ENCODE data around the gene ALX1. TPM values are rescaled to one million over a fixed set of nuclear protein-coding genes. Genes with fewer than 3 reads are reported as not detected.

The ALX1 gene
- total RNA-seq, 1 experiment from 2014 or later, result not detected

DNA sequence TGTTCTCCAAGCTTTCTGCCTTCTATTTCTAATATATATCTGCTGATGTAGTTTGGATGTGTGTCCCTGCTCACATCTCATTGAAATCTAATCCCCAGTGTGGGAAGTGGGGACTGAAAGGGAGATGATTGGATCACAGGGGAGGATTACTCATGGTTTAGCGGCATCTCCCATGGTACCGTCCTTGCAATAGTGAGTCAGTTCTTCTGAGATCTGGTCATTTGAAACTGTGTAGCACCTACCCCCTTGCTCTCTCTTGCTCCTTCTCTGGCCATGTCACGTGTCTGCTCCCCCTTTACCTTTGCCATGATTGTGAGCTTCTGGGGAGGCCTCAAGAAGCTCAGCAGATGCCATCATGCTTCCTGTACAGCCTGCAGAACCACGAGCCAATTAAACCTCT lies 26.2 kb upstream of the ALX1 start:
- H3K9me3 ChIP-seq (ENCODE audit: low read length), result no peaks in the 10 kb centered on the region
- TF ChIP-seq EZH2 (IDR thresholded peaks at IDR 0.05; ENCODE audit: low read length, unreplicated experiment) (no peak), EZH2phosphoT487 (IDR thresholded peaks at IDR 0.05; ENCODE audit: borderline replicate concordance, low read length) (no peak)
- TF ChIP-seq, protein P1, sequence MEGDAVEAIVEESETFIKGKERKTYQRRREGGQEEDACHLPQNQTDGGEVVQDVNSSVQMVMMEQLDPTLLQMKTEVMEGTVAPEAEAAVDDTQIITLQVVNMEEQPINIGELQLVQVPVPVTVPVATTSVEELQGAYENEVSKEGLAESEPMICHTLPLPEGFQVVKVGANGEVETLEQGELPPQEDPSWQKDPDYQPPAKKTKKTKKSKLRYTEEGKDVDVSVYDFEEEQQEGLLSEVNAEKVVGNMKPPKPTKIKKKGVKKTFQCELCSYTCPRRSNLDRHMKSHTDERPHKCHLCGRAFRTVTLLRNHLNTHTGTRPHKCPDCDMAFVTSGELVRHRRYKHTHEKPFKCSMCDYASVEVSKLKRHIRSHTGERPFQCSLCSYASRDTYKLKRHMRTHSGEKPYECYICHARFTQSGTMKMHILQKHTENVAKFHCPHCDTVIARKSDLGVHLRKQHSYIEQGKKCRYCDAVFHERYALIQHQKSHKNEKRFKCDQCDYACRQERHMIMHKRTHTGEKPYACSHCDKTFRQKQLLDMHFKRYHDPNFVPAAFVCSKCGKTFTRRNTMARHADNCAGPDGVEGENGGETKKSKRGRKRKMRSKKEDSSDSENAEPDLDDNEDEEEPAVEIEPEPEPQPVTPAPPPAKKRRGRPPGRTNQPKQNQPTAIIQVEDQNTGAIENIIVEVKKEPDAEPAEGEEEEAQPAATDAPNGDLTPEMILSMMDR (conservative IDR thresholded peaks at IDR 0.05; ENCODE audit: low read depth, low read length), result no peak
- H3F3A ChIP-seq (ENCODE audit: low read length, unreplicated experiment), result no peaks in the 10 kb centered on the region
- intact Hi-C loops (cut with micrococcal nuclease), result no loop called here
- H3K4me1 ChIP-seq (ENCODE audit: insufficient read depth, low read length), result no peaks in the 10 kb centered on the region
- H3K9me2 ChIP-seq (replicated peaks; ENCODE audit: low read length), result no peaks in the 10 kb centered on the region
- H3K79me2 ChIP-seq (ENCODE audit: low read length), result no peaks in the 10 kb centered on the region
- no TSS peak for BruUV-seq (replicated peaks)
- DNase-seq (peak; percentile 13), ATAC-seq (no peak)
- no peak overlapping the region for H3K27ac ChIP-seq (ENCODE audit: low read length)
- no peaks in the 10 kb centered on the region for H3K27me3 ChIP-seq (ENCODE audit: low read length)
- H4K20me1 ChIP-seq (ENCODE audit: low read length), result no peaks in the 10 kb centered on the region
- no peak overlapping the region for H3K4me2 ChIP-seq (ENCODE audit: low read length)
- no peak overlapping the region for H2AFZ ChIP-seq (ENCODE audit: low read length)
- no peak overlapping the region for H3K4me3 ChIP-seq (ENCODE audit: low read length)
- H3K9ac ChIP-seq (ENCODE audit: low read length), result no peak overlapping the region
- H3K36me3 ChIP-seq (ENCODE audit: low read depth, low read length), result no peaks in the 10 kb centered on the region
- ChIA-PET POLR2A (ENCODE audit: unreplicated experiment) (no interaction called here), CTCF (no interaction called here)

- no TSS peak for BruUV-seq (replicated peaks)
- POLR2A ChIA-PET (ENCODE audit: unreplicated experiment), result no interaction called here
Observed at GRCh38 chr12:85257671-85258070, 22.3 kb upstream of the ALX1 start.

DNA sequence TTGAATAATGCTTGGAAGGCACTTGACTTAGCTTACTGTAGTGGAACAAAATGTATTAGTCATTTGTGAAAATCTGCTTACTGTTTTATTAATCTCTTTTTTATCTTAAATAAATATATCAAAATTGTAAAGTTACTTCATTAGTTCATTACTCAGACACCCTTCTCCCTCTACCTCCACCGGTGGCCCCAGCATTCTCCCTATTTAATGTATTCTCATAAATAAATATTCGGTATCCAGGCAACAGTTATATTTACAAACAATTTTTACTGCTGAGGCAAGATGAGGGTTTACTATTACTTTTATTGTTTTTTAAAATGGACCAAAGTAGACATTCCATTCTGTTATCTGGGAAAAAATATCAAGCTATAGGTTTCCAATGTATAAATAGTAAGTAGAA lies 19.6 kb upstream of the ALX1 start:
- Histone ChIP-seq H4K20me1 (ENCODE audit: low read length) (no peaks in the 10 kb centered on the region), H3K4me3 (ENCODE audit: low read length) (no peak overlapping the region), H3K9me3 (ENCODE audit: low read length) (no peaks in the 10 kb centered on the region), H3K9me2 (replicated peaks; ENCODE audit: low read length) (no peaks in the 10 kb centered on the region), H3K27ac (ENCODE audit: low read length) (no peak overlapping the region), H3K9ac (ENCODE audit: low read length) (no peak overlapping the region), H3F3A (ENCODE audit: low read length, unreplicated experiment) (no peaks in the 10 kb centered on the region), H3K4me2 (ENCODE audit: low read length) (no peak overlapping the region), H3K4me1 (ENCODE audit: insufficient read depth, low read length) (no peaks in the 10 kb centered on the region), H3K27me3 (ENCODE audit: low read length) (0 out of 2 replicates have a peak, but pooled peaks cover 3% of the 10 kb centered on the region), H3K79me2 (ENCODE audit: low read length) (no peaks in the 10 kb centered on the region), H2AFZ (ENCODE audit: low read length) (no peak overlapping the region), H3K36me3 (ENCODE audit: low read depth, low read length) (no peaks in the 10 kb centered on the region)
- intact Hi-C loops (cut with micrococcal nuclease), result no loop called here
- ATAC-seq, result no peak; the same call in 1 of the 2 replicates
- BruUV-seq (replicated peaks), result no TSS peak
- ChIA-PET CTCF (no interaction called here), POLR2A (ENCODE audit: unreplicated experiment) (interaction anchor here (0.6 kb wide), 1 partner anchor 164 kb away, joined by 7 read pairs; no protein-coding TSS in a partner anchor)
- TF ChIP-seq, protein P1 (conservative IDR thresholded peaks at IDR 0.05; ENCODE audit: low read depth, low read length), result no peak
- TF ChIP-seq EZH2 (IDR thresholded peaks at IDR 0.05; ENCODE audit: low read length, unreplicated experiment), result no peak
- TF ChIP-seq EZH2phosphoT487 (IDR thresholded peaks at IDR 0.05; ENCODE audit: borderline replicate concordance, low read length), result no peak
- DNase-seq, result no peak

More at GRCh38 chr12:85257671-85258070, 22.3 kb upstream of the ALX1 start:
- Histone ChIP-seq H3K36me3 (ENCODE audit: low read depth, low read length) (no peaks in the 10 kb centered on the region), H3K79me2 (ENCODE audit: low read length) (no peaks in the 10 kb centered on the region), H3K9me3 (ENCODE audit: low read length) (no peaks in the 10 kb centered on the region), H3F3A (ENCODE audit: low read length, unreplicated experiment) (no peaks in the 10 kb centered on the region), H3K4me3 (ENCODE audit: low read length) (no peak overlapping the region), H3K4me1 (ENCODE audit: insufficient read depth, low read length) (no peaks in the 10 kb centered on the region), H3K4me2 (ENCODE audit: low read length) (no peak overlapping the region), H3K9me2 (replicated peaks; ENCODE audit: low read length) (no peaks in the 10 kb centered on the region), H3K9ac (ENCODE audit: low read length) (no peak overlapping the region), H3K27me3 (ENCODE audit: low read length) (no peaks in the 10 kb centered on the region), H4K20me1 (ENCODE audit: low read length) (no peaks in the 10 kb centered on the region), H3K27ac (ENCODE audit: low read length) (no peak overlapping the region), H2AFZ (ENCODE audit: low read length) (no peak overlapping the region)
- ATAC-seq, result no peak
- TF ChIP-seq, protein P1 (conservative IDR thresholded peaks at IDR 0.05; ENCODE audit: low read depth, low read length), result no peak
- no peak for TF ChIP-seq EZH2phosphoT487 (IDR thresholded peaks at IDR 0.05; ENCODE audit: borderline replicate concordance, low read length)
- TF ChIP-seq EZH2 (IDR thresholded peaks at IDR 0.05; ENCODE audit: low read length, unreplicated experiment), result no peak
- DNase-seq, result no peak
- CTCF ChIA-PET, result no interaction called here
- intact Hi-C loops (cut with micrococcal nuclease), result no loop called here
